Stimulated activated CD4-positive, alpha-beta T cell treated with anti-CD3 and anti-CD28 coated beads, Interleukin-1b, Interleukin-23, amount 100 ng/mL, for 4 hours (primary cell): ENCODE data around the gene AFF1.
"Not testable (repeated sequence)": the region's sequence is repeated elsewhere in the genome, so short reads cannot be mapped to it uniquely, and the experiment has no call there.

Experiments
- DNase-seq, 2 donors: peaks; one replicate each; pipeline ENCODE4 v3.0.0-alpha.2; 2020; ENCODE audit warnings: low read depth in 2 of 2

AFF1 gene

DNA sequence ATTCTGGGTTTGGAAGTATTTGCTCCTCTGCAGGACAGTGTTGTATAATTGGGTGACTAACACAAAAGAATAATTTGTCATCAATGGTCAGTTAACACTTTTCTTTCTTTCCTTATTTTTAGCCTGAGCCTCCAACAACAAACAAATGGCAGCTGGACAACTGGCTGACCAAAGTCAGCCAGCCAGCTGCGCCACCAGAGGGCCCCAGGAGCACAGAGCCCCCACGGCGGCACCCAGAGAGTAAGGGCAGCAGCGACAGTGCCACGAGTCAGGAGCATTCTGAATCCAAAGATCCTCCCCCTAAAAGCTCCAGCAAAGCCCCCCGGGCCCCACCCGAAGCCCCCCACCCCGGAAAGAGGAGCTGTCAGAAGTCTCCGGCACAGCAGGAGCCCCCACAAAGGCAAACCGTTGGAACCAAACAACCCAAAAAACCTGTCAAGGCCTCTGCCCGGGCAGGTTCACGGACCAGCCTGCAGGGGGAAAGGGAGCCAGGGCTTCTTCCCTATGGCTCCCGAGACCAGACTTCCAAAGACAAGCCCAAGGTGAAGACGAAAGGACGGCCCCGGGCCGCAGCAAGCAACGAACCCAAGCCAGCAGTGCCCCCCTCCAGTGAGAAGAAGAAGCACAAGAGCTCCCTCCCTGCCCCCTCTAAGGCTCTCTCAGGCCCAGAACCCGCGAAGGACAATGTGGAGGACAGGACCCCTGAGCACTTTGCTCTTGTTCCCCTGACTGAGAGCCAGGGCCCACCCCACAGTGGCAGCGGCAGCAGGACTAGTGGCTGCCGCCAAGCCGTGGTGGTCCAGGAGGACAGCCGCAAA is 179.6 kb downstream of the AFF1 start:
- DNase-seq = no peak

DNA sequence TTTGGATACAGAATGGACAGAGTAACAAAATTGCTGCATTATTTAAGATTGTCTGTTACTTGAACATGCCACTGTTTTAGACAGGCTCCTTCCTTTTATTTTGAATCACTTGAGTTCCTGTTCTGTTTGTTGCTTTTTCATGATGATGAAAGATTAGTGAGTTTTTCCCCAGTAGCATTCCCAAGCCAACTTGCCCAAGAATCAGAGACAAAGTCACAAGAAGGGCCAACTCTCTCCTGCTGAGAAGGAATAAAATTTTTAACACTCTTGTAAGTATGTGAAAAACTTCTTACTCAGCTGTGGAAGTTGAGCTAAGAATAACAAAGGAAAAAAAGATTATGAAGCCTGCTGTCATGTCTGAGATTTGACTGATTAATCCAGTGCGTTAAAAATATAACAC is 181.4 kb downstream of the AFF1 start:
- DNase-seq = no peak

DNA sequence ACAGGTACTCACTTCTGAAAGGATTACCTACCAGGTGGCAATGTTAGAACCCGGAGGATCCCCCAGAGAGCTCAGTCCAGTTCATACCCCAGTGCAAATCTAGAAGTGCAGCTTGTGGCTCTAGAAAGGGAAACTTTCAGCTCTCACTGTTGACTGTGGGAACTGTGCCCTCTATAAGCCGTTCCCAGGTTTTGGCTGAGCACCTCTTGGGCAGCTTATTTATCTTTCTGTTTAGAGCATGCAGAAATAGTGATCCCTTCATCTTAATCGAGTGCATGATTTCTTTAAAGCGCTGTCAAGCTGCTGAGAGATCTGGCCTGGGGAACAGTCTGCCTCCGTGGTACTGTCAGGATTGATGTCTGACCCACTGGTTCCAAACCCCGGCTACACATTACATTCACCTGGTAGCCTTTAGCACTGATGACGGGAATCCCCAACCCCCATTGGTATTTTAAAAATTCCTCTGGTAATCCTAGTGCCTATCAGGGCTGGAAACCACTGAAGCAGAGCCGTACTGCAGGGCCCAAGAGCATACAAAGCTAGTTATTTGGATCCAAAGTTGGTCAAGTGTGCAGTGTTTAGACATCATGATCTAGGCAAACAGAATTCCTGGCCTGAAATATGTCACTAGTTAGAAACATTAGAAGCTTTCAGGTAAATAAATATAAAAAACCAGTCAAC is 182.4 kb downstream of the AFF1 start:
- DNase-seq = no peak

DNA sequence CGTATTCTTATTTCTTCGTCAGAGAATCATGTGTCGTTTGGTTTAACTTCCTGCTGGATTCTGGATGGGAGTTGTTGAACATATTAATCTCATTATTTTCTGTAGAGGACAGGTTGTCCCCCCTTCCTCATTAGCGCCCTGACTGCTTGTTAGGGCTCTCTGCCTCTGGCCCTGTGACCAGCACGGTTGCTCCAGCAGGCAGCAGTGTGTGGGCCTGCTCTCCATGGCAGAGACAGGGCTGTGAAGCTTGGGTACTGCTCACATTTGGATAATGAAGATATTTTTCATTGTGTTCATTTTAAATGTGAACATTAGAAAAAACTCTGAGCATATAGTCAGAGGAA is 182.9 kb downstream of the AFF1 start:
- no peak for DNase-seq

DNA sequence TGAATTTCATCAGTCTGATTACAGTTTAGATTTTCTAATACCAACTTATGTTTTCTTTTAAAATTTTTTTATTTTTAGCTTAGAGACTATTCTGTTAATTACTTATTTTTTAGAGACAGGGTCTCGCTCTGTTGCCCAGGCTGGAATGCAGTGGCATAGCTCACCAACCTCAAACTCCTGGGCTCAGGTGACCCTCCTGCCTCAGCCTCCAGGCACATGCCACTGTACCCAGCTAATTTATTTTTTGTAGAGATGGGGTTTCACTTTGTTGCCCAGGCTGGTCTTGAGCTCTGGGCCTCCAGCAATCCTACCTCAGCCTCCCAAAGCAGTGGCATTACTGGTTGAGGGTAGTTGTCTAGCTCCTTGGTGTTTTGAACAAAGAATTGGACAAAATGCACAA is 183.6 kb downstream of the AFF1 start:
- no peak for DNase-seq

DNA sequence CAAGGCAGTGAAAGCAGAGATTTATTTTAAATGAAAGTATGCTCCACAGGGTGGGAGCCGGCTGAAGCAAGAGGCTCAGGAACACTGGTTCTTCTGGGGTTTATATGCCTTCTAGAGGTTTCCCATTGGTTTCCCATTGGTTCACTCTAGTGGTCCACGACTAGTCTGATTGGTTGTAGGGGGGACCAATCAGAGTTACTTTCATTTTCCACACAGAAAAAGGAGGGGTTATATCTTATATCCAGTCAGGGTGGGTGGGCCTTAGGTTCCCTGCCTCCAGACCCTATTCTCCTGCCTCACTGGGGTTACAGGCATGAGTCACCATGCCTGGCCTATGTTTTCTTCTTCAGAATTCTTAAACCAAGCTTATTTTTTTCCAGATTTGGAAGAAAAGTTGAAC is 184.0 kb downstream of the AFF1 start:
- no peak for DNase-seq

DNA sequence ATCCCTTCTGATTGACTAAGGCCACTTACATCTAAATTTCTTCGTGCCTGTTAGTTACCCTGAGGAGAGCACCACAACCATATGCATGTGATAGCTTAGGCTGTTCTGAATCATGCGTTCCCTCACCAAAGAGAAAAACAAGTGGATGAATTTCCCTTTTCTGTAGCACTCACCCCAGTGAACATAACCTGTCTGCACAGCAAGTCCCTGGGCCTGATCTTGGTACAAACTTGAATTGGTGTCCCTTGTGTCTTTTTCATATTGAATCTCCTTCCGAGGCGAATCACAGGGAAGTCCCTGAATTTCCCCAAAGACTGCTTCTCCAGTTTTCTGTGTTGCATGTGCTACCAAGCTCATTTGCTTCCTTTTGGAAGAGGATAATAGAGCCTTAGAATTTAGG is 185.2 kb downstream of the AFF1 start:
- DNase-seq = no peak

DNA sequence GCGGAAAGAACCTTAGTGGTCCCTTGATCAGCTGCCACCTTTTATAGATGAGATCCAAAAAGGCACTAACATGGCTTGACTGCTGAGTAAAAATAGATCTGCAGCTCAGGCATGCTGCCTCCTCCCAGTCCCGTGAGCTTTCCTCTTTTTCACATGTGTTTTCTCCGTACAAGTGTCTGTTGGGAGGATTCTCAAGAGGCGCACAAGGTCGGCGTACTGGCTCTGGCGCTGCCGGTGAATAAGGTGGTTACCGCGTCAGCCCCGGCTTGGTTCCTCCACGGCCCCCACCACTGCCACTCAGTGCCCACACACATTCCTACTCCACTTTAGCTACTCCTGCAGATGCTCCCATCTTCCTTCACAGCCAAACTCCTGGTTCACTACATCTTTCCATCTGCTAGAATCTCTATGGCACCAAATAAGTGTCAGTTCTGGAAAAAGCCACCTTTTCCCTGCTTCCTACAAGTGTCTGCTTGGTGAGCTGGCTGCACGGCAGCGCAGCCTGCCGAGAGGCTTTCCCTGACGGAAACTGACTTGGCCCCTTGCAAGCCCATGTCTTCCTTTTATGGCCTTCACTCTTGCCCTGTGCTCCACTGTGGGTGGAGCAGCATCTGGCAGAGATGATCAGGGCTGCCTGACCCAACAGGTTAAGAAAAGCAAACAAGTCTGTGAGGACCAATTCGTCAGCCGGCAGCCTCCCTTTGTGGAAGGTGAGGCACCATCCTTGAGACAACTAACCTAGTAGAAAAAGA is 185.8 kb downstream of the AFF1 start:
- no peak for DNase-seq

DNA sequence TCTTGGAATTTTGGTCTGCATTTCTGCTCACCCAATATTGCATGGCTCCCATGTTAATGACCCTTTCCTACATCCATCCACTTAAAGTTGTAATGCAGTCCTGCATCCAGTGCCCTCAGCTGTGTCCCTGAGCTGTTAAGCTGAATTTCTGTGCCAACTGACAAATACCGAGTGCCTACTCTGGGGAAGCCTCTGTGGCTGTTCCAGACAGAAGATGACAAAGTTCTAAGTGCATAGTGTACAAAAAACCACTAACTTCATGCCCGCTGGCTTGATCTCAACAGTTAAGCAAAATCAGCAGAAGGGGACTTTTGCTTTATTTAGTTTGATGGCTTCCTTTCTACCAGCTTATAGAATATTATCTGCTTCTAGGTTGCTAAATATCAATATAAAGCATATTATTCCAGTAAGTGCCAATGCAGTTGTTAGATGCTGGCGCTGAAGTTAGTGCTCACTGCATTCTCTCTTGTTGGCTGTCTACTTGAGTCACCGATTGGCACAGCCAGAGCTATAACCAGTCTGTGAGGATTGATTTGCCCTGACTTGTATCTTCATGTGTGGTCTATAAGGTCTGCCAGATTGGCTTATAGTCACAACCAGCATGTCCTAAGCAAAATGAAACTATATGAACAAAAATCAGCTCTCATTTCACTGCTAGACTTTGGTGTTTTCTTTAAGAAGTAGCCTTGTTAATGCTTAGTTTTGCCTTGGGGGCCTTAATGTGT is 186.7 kb downstream of the AFF1 start:
- DNase-seq = no peak

DNA sequence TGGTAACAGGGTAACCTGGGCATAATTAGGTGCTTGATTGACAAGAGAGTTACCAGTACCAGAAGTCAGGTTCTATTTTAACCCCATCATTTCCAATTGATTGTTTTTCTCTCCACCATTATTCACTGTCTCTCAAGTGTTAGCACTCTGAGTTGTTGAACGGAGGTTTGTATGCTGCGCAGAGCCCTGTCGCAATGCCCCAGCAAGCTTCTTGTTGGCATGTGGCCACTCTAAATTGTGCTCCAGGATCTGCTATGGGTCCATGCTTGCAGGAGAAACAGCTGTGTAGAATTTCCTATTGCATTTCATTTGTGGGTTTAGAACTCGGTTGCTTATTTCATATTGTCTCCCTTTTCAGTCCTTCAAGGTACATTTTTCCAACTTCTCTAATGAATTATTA is 187.4 kb downstream of the AFF1 start:
- DNase-seq = no peak

DNA sequence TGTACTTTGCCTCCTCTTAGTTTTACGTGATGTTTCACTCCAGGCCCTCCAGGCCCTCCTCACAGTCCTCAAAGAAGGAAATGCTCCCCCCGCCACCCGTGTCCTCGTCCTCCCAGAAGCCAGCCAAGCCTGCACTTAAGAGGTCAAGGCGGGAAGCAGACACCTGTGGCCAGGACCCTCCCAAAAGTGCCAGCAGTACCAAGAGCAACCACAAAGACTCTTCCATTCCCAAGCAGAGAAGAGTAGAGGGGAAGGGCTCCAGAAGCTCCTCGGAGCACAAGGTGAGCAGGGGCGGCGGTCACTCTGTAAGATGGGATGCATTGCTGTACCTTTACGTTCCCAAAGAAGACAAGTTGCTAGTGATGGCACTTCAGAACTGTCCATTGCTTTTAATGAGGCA is 191.2 kb downstream of the AFF1 start:
- DNase-seq = no peak

DNA sequence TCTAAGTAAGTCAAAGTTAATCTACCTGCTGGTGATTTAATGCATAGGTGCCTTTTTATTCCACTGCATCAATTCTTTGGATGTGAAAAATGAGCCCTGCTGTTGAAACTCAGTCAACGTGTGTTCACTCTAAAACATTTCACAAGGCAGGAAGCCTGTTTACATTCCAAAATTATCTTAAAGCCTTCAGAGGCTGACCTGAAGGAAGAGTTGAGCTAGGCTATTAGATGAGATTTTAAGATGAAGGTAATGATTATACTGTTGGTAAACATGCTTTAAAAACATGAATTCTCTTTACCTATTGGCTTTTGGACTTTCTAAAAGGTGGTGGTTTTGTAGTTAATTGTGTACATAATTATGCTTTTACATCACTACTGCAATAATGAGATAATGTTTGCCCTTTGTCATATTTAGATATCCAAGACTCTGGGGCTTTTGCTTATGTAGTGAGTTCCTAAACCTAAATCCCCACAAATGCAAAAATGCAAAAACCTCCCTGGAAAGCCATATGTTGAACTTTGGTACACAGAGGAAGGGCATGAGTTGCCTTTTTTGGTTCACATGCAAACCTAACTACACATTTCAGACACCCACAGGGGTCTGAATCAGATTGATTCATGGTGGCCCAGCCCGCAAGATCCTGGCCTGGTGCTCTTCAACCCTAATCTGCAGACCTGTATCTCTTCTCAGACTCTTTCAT is 193.3 kb downstream of the AFF1 start:
- no peak for DNase-seq

DNA sequence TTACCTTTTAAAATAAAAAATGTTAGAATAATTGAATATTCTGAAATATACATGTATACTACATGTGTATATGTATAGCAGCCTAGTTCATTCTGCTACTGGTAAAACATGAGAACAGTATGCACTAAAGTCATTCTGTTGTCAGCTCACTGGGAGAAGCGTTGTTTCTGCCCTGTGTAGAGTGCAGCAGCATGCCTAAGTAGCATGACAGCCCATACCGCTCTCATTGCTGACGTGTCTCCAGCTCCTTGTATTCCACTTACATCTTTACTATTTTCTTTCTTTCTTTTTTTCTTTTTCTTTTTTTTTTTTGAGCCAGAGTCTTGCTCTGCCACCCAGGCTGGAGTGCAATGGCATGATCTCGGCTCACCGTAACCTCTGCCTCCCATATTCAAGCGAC is 194.9 kb downstream of the AFF1 start:
- no peak for DNase-seq

DNA sequence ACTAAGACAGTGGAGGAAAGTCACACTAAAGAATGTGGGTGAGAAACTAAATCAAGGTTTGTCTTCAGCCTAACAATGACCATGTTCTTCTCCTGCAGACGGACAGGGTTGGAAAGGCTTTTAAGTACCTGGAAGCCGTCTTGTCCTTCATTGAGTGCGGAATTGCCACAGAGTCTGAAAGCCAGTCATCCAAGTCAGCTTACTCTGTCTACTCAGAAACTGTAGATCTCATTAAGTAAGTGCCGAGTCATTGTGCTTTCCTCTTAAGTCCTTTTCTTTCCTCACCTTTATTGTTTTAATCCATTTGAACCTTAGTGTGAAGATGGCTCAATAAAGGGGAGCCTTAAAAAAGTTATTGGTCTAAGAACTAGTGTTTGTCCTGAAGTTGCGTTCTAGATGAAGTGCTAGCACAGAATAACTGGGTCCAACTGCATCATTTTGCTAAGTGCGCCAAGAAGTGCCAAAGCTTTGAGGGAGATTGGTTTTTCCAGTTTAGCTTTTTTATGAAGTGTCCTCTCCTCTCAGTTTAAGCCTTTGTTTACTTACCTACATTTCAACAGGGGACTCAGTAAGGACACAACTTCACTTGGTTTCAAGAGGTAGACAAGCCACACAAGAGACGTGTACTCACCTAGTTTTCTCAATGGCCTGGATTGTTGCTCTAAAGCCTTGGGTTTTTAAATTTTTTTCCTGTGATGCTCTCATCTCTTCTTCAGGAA is 196.3 kb downstream of the AFF1 start:
- DNase-seq = no peak

DNA sequence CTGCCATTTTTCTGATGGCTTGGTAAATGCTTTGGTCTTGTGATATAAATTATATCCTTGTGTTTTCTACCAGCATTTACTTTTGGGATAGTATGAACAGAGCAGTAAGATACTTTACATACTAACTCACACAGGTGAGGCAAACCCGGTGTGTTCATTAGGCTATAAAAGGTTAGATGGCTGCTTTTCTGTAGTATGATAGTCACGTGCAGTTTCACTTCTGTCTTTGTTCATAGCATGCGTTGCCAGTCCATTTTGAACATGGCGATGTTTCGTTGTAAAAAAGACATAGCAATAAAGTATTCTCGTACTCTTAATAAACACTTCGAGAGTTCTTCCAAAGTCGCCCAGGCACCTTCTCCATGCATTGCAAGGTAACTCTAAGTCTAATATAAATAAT is 197.2 kb downstream of the AFF1 start:
- no peak for DNase-seq

DNA sequence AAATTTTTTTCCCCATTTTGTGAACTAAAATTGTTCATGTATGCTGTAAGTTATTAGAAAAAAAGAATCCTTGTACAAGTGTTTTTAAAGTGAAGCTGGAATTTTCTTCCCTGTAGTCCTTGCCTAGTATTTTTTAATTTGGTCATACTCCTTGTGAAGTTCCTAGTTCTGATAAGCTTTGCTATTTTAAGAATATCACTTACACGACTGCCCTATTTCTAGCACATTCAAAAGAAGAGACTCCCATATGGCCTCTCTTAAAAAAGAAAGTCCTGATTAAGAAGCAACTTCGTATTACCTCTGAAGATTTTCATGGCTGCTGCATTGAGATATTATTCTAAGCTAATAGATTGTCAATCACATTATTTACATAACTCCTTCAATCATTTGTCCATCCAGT is 198.4 kb downstream of the AFF1 start:
- no peak for DNase-seq

DNA sequence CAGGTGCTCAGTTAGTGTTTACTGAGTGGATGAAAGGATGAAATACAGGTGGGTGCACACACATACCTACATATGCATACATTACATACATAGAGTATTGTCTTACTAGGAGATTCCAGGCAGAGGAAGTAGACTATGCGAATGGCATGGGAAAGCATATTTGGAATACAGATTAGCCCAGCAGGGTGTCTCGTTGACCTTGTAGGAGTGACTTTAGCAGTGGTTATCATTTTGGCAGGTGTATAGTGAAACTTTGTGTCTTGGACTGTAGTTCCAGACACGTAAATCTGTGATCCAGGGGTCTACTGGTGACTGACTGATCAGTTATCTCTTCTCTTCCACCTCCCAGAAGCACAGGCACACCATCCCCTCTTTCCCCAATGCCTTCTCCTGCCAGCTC is 199.3 kb downstream of the AFF1 start:
- DNase-seq = no peak

DNA sequence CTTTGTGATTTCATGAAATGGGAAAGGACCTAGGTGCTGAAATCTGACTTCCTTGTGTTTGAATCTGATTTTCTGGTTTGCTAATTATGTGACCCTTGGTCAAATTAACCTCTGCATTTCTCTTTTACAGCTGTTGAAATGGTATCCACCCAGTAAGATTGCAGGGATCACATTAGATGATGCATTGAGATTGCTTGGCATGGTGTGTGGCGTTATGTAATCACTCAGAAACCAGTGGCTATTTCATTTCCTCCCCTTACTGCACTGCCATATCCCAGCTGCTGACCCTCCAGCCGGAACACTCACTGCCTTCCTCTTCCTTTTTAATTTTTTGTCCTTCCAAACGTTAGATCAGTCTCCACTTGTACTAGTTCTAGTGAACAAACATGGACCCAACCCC is 206.6 kb downstream of the AFF1 start:
- no peak for DNase-seq

DNA sequence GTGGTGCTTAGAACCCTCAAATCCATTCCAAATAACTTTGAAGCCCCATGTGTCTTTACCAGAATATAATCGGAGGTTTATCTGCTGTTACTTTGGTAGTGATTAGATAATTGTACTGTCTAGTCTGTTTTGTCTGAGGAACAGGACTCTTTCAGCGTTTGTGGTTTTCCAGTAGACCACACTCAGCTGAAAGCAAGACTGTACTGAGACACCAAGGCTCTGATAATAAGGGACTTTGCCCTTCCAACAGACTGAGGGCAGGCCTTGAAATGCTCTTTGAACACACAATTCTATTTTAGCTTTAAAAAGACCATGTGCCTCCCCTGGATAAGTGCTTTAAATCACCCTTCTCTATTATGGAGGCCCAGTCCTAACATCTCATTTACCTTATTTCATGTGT is 209.5 kb downstream of the AFF1 start:
- DNase-seq = no peak

DNA sequence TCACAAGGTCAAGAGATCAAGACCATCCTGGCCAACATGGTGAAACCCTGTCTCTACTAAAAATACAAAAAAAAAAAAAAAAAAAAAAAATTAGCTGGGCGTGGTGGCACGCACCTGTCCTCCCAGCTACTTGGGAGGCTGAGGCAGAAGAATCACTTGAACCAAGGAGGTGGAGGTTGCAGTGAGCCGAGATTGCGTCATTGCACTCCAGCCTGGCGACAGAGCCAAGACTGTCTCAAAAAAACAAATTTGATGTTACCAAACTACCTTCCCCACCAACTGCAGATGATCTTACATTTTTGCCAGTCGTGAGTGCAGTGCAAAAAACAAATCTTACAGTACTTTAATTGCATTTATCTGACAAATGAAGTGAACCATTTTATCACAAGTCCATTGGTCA is 211.1 kb downstream of the AFF1 start:
- DNase-seq = not testable (repeated sequence)

DNA sequence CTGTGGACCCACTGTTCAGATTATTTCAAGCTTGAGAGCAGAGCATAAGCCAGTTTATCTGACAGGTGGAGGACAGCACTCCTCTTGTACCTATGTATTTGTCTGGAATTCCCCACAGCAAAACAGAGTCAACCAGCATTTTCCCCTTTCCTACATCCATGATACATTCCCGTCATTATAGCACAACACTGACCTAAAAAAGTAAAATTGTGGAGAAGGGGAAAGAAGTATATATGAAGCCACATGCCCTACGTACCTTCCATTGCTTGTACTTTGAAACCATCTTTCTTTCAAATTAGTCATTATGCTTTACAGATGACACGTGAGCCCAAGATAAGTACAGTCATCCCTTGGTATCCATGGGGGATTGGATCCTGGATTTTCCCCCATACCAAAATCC is 212.3 kb downstream of the AFF1 start:
- no peak for DNase-seq
